Ovary (tissue), 3 donors: ENCODE data around the gene DYRK3.

Experiments used
- CTCF ChIP-seq, 3 donors: fragments of 450-650 bp in 2 of 3; fragments of 200-600 bp in 1 of 3; IDR thresholded peaks; one replicate each; pipeline versions ENCODE4 v1.5.1 to v1.8.0; 2016 to 2022; ENCODE audit warnings: antibody characterized with exemption in 3 of 3, mild to moderate bottlenecking in 1 of 3
- EP300 ChIP-seq: sonication (generic); formaldehyde crosslinking; IDR thresholded peaks from one replicate; pipeline ENCODE4 v1.6.1; 2017; ENCODE audit warnings: antibody characterized with exemption
- POLR2A ChIP-seq: fragments of 450-650 bp; IDR thresholded peaks from one replicate; pipeline ENCODE4 v1.6.1; 2017; ENCODE audit warnings: antibody characterized with exemption, mild to moderate bottlenecking, moderate library complexity
- donor health status: DM: no; HTN: no; CAD: no.

GRCh38 chr1:206684003-206684402 is 48.7 kb downstream of the DYRK3 start:
- no peak for TF ChIP-seq CTCF (IDR thresholded peaks at IDR 0.05)
- TF ChIP-seq EP300 = no peak
- TF ChIP-seq POLR2A = no peak
